GM18498 (cell line): Measurements from ENCODE around the gene OR6Y1.

Experiments
- ATAC-seq: cut with Tn5 transposase; IDR thresholded peaks from one replicate; pipeline ENCODE4 v1.9.1; 2021; ENCODE audit warnings: mild to moderate bottlenecking, moderate library complexity; ENCODE audit not compliant: unreplicated experiment

OR6Y1 gene

GRCh38 chr1:158507511-158507910 is 46.7 kb downstream of the OR6Y1 start:
- ATAC-seq, result no peak

GRCh38 chr1:158506369-158506987 is 47.7 kb downstream of the OR6Y1 start:
- no peak for ATAC-seq

GRCh38 chr1:158496374-158496773 is 57.8 kb downstream of the OR6Y1 start:
- no peak for ATAC-seq

GRCh38 chr1:158494796-158495195 is 59.4 kb downstream of the OR6Y1 start:
- no peak for ATAC-seq
